ENCODE measurements around the gene CREB3L1.

GRCh38 chr11:46363455-46364005 is 86.1 kb downstream of the CREB3L1 start:
- TF ChIP-seq, protein P1, sequence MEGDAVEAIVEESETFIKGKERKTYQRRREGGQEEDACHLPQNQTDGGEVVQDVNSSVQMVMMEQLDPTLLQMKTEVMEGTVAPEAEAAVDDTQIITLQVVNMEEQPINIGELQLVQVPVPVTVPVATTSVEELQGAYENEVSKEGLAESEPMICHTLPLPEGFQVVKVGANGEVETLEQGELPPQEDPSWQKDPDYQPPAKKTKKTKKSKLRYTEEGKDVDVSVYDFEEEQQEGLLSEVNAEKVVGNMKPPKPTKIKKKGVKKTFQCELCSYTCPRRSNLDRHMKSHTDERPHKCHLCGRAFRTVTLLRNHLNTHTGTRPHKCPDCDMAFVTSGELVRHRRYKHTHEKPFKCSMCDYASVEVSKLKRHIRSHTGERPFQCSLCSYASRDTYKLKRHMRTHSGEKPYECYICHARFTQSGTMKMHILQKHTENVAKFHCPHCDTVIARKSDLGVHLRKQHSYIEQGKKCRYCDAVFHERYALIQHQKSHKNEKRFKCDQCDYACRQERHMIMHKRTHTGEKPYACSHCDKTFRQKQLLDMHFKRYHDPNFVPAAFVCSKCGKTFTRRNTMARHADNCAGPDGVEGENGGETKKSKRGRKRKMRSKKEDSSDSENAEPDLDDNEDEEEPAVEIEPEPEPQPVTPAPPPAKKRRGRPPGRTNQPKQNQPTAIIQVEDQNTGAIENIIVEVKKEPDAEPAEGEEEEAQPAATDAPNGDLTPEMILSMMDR (IDR thresholded peaks at IDR 0.05), result no peak
- peak in 2 of 4 donors; percentile 9 to 26 for TF ChIP-seq POLR2AphosphoS5 (IDR thresholded peaks at IDR 0.05)
- no peak for TF ChIP-seq POLR2A (IDR thresholded peaks at IDR 0.05)
- no peak for TF ChIP-seq EP300 (IDR thresholded peaks at IDR 0.05)

Data from sigmoid colon (tissue), 4 donors.